Skin of body (tissue), 3 donors: ENCODE results near the gene DDX47. TPM values are rescaled to one million over a fixed set of nuclear protein-coding genes. Genes with fewer than 3 reads are reported as not detected.
"Not testable (repeated sequence)": the region's sequence is repeated elsewhere in the genome, so short reads cannot be mapped to it uniquely, and the experiment has no call there.

Experiments used
- DNase-seq: peaks from one replicate; lab custom pipeline; 2025; lab: John Stamatoyannopoulos, UW
- small RNA-seq: library from RNA; depleted of rRNA; stranded (forward); fragments of <200 nt; gene quantifications from one replicate; pipeline ENCODE3, GENCODE V24; 2014; ENCODE audit warnings: low replicate concordance
- total RNA-seq: library from RNA; depleted of rRNA; stranded (reverse); fragments of >200 nt; gene quantifications from one replicate; pipeline ENCODE4 v1.2.3, GENCODE V29; 2014

The DDX47 gene
- total RNA-seq, 1 donor from 2014 or later: 63.4 TPM

DNA sequence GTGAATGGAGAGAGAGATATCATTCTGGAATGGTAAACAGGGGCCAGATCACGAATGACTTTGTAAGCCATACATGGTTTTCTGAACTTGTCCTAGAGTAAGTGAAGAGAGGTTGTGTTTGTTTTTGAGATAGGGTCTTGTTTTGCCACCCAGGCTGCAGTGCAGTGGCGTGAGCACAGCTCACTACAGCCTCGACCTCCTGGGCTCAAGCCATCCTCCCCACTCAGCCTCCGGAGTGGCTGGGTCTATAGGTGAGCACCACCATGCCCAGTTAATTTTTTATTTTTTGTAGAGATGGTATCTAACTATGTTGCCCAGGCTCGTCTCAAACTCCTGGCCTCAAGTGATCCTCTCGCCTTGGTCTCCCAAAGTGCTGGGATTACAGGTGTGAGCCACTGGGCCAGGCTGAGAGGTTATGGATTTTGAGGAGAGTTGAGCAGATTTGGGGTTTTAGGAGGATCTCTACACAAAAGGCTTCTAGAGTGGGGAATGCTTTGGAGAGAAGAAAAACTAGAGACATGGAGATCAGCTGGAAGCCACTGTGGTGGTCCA, 58.5 kb downstream of the DDX47 start:
- no peak for DNase-seq

DNA sequence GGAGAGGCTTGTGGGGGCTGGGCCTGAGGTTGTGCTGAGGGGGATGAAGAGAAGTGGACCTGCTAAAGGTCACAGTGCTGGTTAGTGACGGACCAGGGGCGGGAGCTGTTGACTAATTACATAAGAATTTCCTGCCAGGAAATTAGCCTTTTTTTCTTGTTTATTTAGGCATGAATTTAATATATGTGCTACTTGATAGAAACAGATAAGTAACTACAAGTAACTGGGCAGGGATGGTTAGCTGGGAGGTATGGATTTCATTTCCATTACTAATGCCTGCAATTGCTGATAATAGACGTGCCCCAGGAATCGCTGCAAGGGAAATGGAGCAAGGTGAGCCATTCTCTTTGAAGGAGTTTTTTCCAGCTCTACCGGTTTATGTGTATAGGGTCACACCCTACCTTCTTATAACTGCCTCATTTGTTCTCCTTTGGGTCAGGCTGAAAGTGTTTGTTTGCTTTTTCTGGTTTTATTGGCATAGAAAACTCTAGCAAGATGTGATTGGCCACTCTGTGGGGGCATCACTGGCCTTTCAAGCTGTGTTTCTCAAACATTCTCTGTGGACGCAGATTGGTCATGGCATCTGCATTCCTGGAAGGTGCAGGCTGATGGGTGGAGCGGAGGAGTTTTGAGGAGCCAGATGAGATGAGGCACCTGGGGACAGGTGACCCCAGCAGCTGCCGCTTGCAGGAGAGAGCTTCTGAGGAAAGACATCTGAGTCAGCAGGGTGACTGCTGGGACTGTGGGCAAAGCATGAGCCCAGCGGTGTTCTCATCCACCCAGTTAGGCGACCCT, 59.2 kb downstream of the DDX47 start:
- no peak for DNase-seq

DNA sequence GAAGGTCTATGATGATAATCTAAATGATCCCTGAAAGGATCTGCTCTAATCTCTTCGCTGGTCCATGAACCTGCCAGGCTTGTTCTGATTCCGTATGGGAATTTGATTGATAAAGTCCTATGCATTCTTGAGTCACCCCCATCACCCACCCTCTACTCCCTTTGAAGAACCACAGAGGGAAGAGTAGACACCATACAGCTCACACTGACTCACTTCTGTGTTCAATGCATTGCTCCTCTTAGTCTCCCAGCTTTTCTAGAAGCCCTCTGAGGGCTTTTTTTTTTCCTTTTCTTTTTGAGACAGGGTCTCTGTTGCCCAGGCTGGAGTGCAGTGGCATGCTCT, 59.8 kb downstream of the DDX47 start:
- no peak for DNase-seq

DNA sequence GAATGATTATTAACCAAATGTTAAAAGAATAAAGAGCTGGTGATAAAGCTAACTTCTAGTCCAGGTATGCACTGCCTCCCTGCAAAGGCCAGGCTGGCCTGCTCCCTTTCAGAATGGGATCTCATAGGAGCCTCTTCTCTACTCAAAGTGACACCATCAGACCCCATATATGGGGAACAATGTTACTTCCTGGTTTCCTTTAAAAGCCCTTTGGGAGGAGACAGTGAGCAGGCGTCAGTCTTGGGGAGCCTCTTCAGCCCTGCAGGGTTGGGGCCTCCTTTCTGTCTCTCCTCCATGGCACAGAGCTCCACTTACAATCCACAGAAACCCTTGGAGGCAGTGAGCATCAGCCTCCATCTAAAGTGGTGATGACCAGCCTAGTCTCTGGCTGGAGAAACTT, 60.9 kb downstream of the DDX47 start:
- DNase-seq: no peak

DNA sequence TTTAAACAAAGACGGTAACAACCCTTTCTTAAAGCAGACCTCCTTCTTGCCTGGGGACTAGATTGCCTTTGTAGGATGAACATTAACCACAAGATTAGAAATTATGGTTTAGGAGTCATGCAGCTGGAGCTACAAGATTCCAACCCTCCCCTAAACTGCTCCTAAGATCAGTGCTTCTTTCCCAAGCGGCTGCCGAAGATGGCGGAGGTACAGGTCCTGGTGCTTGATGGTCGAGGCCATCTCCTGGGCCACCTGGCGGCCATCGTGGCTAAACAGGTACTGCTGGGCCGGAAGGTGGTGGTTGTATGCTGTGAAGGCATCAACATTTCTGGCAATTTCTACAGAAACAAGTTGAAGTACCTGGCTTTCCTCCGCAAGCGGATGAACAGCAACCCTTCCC, 62.2 kb downstream of the DDX47 start:
- not testable (repeated sequence) for DNase-seq

DNA sequence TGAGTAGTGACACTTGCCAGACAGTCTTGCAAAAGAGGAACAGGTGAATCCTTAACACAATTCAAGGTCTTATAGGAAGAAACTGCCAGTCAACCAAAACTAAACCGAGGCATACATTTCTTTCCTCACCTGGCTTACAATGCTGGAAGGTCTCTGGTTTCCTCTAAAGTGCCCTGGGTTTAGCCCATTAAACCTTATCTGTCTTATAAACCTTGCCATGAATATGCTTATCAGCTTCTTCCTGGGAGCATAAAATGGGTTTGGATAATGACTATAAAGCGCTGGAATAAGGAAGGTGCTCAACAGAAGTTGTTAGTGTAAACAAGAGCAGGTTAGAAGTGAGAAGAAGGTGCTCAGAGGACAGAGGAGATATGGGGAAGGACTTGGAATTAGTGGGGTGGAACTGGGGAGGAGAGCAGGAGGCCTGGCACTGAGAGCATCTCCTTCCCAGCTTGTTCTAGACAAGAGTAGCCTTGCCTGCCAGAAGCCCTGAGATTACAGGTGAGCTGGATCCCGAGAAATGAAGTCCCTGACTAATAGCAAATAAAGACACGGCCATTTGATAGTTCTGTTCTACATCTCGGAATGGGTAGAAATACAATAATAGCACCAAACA, 64.1 kb downstream of the DDX47 start:
- no peak for DNase-seq

DNA sequence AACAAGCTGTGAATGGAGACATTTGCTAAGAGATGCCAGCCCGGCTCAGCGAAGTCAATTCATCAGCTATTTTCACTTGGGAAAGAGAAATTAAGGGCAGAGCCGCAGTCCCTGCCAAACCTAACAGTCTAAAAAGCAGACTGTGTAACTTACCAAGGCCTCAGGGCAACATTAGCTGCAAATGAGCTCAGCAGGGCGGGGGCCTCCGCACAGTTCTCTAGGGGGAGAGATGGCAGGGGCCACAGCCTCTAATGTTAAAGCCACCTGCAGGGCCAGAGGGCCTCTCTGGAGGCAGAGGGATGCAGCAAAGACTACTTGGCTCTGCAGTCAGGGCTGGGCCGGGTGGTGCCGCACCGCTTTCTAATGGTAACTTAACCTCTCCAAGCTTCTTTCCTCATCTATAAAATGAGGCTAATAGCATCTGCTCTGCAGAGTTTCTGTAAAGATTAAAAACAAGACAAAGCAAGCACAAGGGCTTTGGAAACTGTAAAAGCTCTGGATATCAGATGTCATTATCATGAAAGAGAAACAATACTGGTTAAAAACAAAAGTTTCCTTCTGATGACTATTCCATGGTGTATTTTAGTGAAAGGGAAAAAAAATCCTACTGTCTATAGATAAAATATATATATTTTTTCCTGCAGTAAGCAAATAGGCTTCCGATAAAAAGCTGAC, 64.8 kb downstream of the DDX47 start:
- no peak for DNase-seq

Small RNAs within 50 kb of the gene (small RNA-seq; reads per million reads assigned to genes)
- gene AC007215.1 (not detected), gene MIR613 (not detected)

Other genes starting within 250 kb of the DDX47 start
- gene CREBL2, start 201.5 kb upstream of the DDX47 start, total RNA-seq: 26.0 TPM
- 0.20 TPM for gene GPR19, start 117.2 kb upstream of the DDX47 start, total RNA-seq
- gene CDKN1B, start 96.0 kb upstream of the DDX47 start, total RNA-seq: 79.2 TPM
- gene APOLD1, start 27.7 kb upstream of the DDX47 start, total RNA-seq: 21.2 TPM
- 2.8 TPM for gene GPRC5A, start 78.2 kb downstream of the DDX47 start, total RNA-seq
- 10.1 TPM for gene GPRC5D, start 138.8 kb downstream of the DDX47 start, total RNA-seq
- 24.2 TPM for gene HEBP1, start 186.9 kb downstream of the DDX47 start, total RNA-seq
- 9.0 TPM for gene FAM234B, start 231.0 kb downstream of the DDX47 start, total RNA-seq